Measurements from ENCODE around the gene GGACT.
"Not testable (repeated sequence)": the region's sequence is repeated elsewhere in the genome, so short reads cannot be mapped to it uniquely, and the experiment has no call there.

Gene GGACT

DNA sequence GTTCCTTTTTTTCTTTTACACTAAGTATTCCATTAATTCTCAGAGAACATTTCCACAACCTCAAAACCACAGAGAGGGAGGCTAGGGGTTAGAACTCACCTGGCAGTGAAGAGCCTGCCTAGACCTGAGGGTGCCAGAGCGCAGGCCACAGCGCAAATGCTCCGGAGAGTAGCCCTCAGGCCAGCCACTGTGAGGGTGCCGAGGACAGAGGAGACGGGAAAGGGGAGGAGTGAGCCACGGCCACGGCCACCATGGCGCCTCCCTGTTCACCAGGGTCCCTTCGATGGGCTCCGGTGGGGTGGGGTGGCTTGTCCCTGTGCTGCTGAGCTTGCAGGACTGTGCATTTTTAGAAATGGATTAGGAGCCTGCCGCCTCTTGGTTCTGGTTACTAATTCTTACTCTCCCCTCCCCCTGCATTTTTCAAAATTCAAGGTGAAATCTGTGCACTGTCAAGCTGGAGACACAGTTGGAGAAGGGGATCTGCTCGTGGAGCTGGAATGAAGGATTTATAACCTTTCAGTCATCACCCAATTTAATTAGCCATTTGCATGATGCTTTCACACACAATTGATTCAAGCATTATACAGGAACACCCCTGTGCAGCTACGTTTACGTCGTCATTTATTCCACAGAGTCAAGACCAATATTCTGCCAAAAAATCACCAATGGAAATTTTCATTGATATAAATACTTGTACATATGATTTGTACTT is 58.8 kb downstream of the GGACT start:
- ATAC-seq: no peak
- no peak for DNase-seq

DNA sequence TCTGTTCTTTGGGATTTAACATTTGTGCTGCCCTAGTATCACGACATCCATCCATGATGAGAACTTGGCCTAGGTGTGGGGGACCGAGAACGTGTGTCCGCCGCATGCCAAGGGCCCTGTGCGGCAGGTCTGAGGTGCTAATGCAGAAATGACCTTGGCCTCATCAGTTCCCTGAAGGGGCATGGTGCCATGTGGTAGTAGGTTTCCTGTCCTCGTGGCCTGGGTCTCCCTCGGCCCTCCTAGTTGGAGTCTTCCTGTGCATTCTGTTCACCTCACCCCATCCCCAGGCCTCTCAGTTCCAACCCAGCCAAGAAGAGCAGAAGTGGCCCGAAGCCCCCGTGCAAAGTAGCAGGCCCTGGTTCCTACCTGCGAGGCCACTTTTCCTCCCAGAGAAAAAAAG is 59.8 kb downstream of the GGACT start:
- DNase-seq (no peak), ATAC-seq (no peak)

DNA sequence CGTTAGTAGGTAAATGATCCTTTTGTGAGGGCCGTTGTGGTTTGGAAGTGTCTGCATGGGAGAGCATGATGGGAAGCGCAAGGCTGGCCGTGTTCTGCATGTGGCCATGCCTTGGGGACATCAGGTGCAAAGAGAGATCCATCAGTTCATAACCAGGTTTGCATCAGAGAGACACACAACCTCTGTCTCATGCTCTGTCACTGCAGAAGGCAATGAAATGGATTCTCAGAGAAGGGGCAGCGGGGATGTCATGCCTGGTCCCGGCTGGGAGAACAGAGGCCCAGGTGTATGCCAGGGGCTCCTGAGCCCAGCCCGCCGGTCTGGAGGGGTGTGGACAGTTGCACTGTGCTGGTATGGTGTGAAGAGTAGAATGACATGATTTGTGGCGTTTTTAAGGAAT is 60.2 kb downstream of the GGACT start:
- DNase-seq: no peak
- ATAC-seq: no peak

DNA sequence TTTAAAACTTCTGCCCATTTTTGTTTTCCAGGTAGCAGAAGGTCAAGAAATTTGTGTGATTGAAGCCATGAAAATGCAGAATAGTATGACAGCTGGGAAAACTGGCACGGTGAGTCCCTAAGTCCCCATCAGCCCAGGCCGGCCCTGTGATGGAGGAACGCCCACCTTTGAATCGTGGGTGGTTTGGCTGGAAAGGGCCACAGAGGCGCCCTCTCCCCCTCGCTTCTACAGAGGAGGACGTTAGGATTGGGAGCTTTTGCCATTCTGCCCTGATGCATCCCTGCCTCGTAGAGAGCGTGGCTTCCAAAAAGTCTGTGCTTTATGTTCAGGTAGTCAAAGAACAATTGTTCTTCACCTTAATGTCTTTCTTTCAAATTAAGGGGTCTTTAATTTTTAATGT is 60.9 kb downstream of the GGACT start:
- DNase-seq (no peak), ATAC-seq (no peak)

DNA sequence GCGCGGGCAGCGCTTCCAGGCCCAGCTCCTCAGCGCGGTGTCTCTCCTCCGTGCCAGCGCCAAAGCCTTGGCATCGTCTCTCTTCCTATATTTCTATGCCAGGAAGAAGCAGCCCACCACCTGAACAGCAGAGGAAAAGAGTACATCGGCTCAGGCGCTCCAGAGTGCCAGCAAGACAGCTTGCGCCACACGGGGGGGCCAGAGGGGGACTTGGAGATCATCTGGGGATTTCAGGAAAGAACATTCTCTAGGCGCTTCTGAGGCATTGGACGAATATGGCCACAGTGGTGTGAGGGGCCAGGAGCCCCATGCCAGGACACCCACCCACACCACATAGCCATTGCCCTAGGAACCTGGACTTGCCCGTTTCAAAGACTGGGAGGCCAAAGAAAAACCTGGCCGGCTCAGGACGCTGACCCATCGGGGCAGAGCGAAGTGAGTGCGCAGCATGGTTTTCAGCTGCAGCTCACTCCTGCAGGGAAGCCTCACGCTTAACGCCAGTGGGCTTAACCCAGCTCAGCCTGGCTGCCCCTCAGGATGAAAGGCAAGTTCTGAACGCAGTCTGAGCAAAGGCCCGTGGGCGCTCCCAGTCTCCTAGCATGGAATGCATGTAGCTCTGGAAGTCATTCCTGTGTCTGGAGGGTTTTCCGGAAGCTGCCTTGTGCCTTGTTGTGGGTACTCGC is 62.1 kb downstream of the GGACT start:
- DNase-seq (no peak), ATAC-seq (no peak)

DNA sequence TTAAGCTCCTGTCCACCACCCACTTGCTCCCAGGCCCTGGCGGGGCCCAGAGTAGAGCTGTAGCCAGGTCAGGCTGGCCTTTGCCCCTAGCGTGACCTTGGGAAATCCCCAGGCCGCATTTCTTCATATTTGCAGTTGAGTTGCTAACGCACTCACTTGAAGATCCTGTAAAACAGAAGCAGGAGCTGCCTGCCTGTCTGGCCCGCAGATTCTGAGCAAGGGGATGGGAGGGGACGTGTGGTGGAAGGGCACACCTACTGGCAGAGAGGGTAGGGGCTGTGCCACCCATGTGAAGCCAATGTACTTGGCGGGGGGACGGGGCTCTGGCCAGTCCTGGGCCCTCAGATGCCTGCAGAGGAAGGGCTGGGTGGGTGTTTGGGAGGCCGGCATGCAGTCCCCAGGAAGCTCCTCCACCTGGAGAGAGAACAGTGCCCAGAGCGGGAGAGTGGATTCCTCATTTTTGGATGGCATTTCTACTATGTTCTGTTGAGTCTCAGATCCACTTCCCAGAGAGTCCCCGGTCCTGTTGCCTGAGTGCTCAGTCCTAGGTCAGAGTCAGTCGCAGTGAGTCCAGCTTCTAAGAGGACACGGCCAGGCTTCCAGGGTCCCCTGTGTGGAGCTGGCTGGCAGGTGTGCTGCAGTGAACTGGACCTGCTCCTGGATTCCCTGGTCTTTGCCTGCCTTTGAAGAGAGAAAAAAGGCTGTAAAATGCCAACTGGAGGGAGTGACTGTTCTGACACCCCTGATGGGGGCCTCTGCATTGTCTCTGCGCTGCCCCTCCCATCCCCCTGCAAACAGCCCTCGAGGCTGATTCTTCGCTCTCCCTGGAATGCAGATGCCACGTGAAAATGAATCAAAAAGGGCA is 62.9 kb downstream of the GGACT start:
- ATAC-seq (no peak), DNase-seq (no peak)

DNA sequence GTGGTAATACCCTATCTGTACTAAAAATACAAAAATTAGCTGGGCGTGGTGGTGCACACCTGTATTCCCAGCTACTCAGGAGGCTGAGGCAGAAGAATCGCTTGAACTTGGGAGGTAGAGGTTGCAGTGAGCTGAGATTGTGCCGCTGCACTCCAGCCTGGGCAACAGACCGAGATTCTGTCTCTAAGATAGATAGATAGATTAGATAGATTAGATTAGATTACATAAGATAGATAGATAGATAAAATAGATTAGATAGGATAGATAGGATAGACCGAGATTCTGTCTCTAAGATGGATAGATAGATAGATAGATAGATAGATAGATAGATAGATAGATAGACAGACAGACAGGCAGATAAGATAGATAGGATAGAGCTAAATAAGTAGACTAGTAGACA is 63.9 kb downstream of the GGACT start:
- DNase-seq, ATAC-seq: not testable (repeated sequence)

DNA sequence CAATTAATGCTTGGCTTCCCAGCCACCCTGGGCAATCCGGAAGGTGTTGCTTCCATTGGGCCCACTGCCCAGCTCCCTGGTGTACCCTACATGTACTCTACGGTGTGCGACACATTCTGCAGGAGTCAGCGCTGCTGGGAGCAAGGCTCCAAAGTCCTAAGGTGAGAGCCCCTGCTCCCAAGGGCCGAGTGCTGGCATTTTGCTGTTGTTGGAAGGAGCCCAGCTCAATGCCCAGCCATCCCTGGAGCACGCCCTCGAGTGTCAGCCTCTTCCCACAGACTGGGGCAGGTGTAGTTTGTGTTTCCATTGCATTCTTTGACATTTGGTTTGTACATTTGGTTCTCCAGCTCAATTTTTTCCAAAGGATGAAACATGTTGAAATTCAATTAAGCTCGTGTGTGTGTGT is 64.6 kb downstream of the GGACT start:
- DNase-seq (no peak), ATAC-seq (no peak)

DNA sequence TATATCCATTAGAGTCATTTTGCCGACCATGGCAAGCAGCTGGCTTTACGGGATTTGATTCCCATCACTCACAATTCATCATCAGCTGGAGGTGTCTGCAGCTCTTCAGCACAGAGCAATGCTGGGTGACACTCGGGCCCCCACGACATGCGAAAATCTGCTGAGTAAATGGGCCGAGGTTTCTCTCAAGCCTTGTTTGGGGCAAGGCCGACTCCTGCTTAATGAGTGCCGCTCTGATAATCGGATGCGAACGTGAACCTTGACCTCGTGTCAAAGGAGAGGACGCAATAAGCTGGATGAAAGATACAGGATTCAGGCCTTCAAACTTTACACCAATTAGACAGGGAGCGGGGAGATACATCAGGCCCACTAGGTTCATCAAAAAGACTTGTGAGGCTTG is 65.2 kb downstream of the GGACT start:
- ATAC-seq: no peak
- no peak for DNase-seq

DNA sequence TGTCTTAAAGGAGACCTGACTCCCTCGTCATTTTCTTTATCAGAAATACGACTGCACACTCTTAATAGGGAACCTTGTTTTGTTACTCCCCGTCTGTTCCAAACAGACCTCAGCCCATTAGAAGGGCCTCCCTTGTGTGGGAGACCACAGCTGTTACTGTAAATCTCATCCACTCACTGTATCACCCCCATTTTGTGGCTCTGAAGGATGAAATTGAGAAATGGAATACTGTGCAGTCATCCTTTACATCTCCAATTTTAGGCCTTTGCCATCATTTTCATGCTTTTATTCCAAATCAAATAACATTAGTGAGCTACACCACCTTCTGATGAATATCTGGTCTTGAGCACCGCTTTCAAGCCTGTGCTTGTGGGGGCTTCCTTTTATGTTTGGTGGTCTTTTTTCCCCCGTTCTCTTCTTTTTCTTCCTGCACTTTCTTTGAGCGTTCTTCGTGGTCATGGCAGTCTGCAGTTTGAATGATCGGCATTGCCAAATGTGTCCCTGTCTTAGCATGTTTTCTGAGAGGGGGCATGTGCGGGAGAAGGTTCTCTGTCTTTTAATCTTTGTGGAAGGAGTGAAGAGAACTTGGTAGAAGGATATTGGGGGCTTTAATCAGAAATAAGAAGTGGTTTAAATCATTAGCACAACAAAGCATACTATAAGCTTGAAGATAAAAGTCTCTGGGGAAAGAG is 65.8 kb downstream of the GGACT start:
- no peak for DNase-seq
- ATAC-seq: no peak

DNA sequence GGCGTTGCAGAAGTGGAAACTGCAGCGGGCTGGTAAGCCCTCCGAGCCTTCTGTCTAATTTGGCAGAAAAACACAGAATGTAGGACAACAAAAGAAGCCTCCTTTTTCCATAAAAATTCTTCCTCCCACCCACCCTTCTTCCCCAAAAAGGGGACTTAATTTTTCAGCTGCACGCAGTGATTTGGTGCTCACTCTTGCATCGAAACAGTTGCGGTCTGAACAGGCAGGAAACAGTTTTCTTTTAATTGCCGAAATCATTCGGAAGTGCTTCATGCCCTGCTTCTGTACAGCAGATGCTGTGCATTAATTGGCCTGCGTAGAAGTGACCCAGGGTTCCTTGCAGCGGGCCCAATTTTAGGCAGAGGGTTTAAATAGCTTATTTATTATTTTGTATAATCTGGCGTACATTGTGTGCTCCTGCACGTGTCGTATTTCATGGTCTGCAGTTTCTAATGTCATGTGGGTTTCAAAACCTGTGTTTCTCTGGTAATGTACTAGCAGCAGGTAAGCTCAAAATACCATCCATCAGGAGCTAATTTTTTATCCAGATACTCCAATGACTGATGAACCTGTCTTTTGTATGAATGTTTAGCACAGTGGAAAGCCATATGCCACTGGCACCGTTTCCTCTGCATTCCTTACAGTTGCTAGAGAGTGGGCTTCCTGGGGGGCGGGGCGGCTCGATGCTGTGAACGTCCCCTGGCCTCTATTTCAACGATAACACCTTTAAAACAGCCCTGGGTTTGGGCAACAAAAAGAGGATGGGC is 66.6 kb downstream of the GGACT start:
- ATAC-seq: no peak
- no peak for DNase-seq

DNA sequence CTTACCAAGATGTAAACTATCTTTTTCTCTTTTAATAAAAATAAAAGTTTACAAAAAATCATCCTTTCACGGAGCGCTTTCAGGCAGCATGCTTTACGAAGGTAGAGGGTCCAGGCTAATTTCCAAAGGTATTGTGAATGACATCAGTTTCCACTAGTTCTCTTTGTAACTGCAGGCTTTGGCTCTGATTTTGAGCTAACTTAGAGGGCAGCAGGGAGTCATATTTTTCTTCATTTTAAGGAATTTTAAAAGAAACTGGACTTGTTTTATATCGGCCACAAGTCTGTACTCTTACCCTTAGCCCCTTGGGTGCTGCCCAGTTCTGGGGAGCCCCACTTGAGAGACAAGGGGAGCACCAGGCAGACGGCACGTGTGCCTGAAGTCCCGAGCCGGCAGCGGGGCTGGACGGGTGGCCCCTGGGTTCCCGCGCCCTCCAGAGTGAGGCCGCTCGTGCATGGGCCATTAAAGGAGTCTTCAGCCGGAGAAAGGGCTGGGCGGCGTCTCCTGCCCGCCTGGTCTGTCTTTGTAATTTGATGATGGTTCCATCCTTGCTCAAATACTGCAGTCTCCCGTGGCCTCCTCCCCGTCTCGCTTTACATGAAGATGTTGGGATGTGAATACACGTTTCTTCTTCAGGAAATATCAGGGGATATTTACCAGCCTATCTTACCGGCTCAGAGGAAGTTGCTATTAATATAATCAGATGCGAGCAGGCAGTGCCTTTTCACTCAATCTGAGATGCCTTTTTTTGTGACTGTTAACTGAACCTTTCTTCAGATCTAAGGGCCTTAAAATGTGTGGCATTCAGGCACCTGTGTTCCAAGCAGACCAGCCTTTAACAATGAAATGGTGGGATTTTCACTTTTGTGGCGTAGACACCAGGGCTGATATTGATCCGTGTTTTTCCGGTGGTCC is 67.4 kb downstream of the GGACT start:
- no peak for ATAC-seq
- DNase-seq: no peak

DNA sequence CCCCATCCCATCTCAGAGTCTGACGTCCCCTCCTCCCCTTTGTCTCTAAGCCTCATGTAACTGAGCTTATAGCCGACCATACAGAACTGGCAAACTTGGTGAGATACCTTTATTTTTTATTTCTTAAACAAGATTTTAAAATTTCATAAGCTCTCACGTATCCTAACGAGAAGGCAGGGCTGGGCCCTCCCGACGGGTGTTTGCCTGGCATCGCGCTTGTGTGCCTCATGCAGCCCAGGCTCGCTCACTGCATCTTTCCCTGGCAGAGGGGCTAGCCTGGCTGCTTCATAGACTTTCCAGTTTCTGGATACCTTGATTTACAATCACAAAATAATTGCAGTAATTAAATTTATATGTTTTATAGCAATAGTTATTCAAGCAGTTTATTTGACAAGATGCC is 69.0 kb downstream of the GGACT start:
- ATAC-seq (no peak), DNase-seq (no peak)

DNA sequence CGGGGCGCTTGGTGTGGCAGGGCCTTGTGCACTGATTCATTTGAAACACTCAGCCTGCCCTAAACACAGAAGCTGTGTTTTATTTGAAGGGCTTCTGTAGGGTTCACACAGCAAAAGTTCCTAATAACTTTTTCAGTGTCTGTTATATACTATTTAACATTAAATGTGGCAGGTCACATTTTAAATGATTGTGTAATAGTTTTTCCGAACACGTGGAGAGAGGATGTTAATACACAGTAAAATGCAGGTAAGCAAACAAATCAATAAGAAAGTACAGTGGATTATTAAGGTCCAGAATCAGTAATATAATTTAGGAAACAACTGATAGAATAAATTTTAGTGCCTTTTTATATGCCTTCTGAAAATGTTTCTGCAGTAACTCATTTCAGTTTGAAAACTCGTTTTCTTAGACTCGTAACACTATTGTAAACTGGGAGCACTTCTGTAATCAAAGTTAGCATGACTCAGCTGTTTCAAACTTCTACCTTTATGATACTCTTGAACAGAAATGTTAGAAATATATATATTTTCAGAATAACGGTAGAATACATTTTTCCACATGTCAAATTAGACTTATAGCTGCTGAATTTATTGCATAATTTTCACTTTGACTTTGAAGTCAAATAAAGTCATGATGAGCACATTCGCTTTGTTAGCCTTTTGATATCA is 70.1 kb downstream of the GGACT start:
- DNase-seq (no peak), ATAC-seq (no peak)

DNA sequence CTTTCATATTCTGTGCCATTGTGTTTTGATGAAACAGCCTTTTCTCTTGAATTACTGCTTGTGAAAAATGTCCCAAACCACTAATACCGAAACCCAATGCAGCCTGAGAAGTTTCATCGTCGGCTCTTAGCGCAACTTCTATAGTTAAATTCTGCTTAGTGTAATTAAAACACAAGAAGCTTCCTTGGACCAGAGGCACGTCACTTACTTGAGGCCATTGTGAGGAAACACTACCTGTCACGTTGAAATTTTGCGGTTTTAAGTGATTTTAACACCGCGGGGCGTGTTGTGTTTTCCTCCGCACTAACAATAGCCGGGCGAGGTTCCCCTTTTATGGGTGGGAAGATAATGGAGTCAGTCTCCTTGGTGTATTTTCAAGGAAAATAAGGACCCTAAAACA is 70.9 kb downstream of the GGACT start:
- ATAC-seq: no peak
- no peak for DNase-seq

DNA sequence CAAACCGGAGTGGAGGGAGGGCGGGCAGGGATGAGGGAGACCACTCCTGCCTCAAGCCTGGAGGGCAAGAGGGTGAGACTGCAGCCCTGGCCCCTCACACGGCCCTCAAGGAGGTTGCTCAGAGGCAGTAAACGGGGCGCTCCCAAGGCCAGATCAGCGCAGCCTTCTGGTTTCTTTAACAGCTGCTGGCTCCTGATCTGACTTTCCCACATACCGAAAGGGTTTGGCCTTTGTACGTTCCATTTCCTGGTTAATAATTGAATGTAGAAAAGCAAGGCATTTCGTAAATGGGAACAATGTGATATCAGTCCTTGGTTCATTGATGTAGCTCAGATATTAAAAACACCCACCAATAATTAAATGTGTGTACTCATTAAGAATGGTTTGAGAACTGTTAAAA is 71.5 kb downstream of the GGACT start:
- DNase-seq (no peak), ATAC-seq (no peak)

DNA sequence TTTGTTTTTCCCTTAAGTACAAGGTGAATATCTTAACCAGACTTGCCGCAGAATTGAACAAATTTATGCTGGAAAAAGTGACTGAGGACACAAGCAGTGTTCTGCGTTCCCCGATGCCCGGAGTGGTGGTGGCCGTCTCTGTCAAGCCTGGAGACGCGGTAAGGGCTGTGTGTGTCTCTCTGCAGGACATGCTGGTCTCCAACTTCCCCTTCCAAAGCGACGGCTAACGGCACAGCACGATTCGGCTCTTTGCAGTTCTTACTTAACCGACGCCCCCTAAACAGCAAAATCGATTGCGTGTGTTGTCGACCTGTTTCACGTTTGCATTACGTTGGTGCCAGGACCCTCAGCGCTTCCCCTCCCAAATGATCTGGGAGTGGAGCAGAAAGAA is 73.2 kb downstream of the GGACT start:
- no peak for DNase-seq
- ATAC-seq: no peak

DNA sequence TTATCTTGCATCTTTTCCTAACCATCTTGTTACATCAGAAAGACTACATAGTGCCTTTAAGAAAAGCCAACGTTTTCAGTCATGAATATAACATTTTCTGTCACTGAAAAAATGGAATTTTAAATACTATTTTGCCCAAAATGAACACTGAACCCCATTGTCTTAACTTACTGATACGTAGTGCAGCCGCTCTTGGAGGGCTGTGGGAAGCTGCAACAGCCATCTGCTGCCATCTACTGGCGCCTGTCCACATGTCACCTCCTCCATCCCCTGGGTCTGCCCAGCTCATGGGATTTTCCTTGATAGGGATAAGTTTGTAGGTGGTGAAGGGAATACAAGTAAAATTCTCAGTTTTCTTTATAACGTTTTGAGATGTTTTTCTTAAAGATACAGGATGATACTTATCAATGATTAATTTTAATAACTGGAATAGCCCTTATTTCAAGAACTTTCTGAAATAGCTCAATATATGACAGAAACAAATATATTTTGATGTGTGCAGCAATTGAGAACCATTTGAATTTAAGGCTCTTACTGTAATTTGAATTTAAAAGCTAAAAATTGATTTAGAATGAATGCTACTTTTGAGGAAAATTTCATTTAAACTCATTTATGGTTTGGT is 73.7 kb downstream of the GGACT start:
- DNase-seq: peak; percentile 77
- ATAC-seq: peak; percentile 89

DNA sequence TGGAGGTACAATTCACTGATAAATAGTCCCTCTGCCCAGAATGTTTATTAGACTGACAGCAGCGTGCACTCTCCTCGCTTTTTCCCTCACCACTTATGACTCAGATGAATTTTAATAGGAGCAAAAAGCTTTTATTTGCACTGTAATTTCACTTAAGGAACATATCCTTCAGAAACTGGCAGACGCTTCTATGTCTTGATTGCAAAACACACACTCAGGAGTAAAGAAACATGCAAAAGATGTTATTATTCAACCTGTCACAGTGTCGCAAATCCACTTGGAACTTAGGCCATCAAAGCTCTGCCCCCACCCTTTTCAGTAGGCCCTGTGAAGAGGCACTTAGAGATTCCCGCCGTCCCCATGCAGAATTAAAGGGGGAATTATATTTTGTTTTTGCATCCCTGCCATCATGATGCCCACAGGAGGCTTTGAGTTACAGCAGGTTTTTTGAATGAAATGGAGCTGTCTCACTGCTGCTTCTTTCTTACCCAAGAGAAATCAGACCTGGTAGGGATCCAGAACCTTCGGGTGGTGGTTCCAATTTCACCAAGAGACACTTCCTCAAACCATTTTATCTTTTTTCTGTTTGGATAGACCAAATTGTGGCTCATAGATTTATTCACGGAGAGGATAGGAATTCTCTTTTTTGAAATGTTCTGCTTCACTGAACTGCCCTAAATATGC is 74.5 kb downstream of the GGACT start:
- DNase-seq (no peak), ATAC-seq (no peak)
